SHP77 treated with DMSO at 0.1 percent for 48 hours (cell line): ENCODE measurements around the gene SORL1.

Source experiments
- DNase-seq: peaks from one replicate; lab custom pipeline; 2025; lab: John Stamatoyannopoulos, UW

SORL1 gene

GRCh38 chr11:121453589-121454299, 1.6 kb downstream of the SORL1 start:
- DNase-seq = no peak

GRCh38 chr11:121455115-121455514, 3.0 kb downstream of the SORL1 start:
- no peak for DNase-seq

DNA sequence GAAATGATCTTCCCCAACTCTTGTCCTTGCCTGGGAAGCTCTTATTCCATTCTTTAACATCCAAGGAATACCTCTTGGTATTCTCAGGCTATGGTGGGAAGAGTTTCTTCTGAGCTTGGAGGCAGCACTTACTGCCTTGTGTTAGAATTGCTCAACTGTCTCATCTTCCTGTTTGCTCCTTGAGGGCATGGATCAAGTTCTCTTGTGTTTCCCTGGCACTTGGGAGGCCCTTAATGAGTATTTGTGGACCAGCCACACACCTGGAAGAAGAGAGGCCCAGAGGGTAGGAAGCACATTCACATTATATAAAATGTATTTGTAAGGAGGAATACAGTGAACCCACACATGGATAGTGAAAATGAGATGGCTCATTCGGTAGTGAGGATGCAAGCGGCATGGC, 4.0 kb downstream of the SORL1 start:
- DNase-seq = no peak

DNA sequence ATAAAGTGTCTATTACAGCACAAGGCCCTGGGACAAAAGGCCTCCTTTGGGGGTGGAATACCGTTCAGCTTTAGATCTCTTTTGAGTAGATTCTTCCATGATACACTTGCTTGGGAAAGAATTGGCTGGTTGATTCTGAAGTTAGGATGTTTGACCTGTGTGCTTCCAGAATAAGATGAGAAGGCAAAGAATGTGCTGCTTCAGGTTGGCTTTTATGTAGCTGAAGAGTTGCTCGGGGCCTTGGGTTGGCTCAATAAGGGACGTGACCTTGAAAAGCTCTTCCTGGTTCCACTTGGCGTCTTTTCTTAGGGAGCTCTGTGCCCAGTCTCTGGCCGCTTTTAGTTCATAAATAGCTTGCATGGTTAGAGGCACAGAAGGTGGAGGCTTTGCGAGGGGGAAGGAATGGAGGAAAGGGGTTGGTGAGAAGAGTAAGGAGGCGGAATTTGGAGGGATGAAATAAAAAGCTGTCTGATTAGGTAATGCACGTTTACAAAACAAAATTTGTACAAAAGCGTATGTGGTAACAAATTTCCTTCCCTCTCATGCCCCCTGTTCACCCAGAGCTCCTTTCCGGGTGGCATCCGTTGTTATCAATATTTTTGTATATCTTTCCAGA, 4.8 kb downstream of the SORL1 start:
- DNase-seq = no peak

GRCh38 chr11:121458551-121458950, 6.4 kb downstream of the SORL1 start:
- DNase-seq = no peak

GRCh38 chr11:121459413-121460017, 7.4 kb downstream of the SORL1 start:
- DNase-seq = peak; percentile 5

DNA sequence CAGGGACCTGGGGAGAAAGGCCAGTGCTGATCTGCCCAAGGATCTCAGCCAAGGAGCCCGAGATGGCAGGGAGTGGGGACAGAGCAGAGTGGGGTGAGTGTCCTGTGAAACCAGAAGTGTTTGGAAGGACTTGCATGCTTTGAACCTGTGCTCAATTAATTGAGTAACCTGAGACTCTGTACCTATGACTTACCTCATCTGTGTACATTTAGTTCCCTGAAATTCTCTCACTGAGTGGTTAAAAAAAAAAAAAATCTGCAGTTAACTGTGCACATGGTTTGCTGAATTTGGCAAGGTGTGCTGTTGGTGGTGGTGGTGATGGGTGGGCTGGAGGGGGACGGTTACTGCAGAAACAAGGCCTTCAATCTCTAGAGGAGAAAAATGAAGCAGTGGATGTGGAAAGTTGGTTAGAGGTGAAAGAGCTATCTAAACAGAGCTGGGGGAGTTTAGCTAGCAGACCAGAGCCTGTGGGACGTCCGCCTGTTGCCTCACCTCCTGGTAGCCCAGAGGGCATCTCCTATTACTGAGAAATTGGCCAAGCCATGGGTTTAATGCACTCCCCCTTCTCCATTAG, 8.9 kb downstream of the SORL1 start:
- no peak for DNase-seq

DNA sequence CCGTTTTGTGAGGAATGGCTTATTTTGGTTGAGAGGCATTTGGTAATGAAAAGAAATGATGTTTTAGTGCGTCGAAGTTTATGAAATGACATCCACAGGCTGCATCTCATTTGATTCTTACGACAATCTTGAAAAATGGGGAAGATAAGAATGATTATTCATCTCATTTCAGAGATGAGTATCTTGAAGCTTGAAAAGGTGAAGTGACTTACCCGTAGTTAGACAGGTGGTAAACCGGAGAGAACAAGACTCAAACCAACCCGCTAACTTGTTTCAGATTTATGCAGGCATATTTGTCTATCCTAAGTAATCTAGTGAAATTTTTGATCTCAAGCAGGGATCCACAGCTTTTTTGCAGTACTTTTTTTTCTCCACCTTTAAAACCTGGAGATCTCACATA, 9.7 kb downstream of the SORL1 start:
- no peak for DNase-seq

GRCh38 chr11:121463689-121464335, 11.7 kb downstream of the SORL1 start:
- DNase-seq = no peak

DNA sequence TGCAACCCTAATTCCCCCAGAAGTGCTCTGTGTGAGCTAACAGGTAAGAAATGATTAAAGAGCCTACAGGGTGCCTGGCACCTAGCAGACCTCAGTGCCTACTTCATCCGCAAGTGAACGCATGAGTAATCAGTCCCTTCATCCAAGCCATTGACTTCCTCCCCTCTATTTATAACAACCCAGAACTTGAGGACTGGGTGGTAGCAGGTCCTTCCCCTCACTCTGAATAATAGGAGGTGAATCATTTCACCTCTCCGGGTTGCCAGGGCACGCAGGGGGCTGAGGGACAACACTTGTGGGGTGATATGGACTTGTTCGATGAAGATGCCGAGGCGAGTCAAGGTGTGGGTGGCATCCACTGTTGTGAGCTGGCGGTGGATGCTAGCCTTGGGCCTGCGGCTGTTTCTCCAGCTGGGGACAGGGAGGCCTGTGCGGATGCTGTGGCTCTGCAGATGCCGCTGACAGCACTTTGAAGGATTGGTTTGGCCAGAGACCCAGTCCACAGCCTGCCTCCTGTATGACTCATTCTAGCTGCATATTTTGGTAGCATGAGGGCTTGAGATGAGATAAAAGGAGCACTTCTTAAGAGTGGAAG, 12.3 kb downstream of the SORL1 start:
- DNase-seq = peak; percentile 53

GRCh38 chr11:121465709-121466062, 13.6 kb downstream of the SORL1 start:
- DNase-seq = peak; percentile 4

DNA sequence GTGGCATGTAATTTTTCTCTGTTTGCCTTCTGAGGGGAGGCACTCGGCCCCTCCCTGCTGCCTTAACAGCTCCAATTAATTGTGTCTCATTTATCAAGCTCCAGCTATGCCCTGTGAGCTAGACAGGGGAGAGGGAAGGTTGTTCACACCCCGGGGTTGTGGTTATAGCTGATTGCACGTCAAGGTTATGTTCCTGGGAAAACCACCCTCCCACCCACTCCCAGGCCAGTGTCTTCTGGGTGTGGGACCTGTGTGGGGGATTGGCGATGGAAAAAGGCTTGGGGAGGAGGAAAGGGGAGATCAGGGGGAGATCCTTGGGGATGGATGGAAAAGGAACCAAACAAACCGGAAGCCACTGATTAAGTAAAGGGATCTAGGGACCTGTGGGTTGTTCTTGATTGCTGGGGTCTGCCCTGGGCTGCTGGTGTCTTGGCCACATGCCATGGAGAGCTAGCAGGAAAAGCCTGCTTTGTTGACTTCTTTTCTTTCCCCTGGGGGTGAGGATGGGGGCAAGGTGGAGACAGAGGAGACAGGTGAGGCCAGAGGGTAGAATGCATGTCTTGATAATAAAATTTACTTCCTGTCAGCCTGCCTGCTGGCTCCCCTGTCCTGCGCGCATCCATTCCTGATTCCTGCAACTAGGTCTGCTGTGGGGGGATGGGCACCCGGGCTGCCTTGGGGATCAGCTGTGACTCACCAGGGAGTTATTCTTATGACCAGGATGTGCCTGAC, 14.1 kb downstream of the SORL1 start:
- DNase-seq = peak; percentile 49

DNA sequence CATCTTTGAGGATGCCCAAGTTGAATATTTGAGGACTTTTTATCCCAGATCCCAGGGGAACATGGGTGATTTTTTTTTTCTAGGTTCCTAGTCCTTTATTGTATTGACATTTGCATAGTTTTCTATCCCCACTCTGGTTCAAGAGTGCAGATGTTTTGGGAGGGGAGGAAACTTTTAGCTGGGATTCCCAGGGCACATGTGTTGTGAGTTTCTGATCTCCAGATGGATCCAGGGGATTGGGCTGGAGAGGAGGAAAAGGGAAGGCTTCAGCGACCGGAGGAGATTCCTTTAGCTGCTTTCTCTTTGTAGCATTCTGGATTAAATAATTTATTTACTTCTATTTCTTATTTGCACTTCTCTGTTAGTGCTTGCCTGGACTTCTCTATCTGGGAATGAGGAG, 15.4 kb downstream of the SORL1 start:
- DNase-seq = no peak

- DNase-seq = no peak
Observed at GRCh38 chr11:121467965-121468364, 15.9 kb downstream of the SORL1 start.

- no peak for DNase-seq
Observed at GRCh38 chr11:121469910-121470309, 17.8 kb downstream of the SORL1 start.

DNA sequence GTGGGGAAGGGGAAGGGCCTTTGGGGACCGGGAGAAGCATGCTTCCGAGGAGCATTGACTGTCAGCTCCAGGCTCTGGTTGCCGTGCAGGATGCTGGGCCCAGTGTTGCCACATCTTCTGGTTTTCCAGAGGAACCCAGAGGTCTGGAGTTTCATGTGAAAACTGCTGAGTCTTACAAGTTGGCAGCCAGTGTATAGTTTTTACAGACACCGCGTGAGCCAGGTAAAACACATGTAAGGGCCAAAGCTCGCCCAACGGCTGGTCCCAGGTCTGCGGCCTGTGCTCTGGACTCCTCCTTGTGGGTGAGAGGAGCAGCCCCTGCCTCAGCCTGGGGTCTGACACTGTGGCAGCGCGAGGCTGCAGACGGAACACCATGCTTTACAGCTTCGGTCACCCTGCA, 19.1 kb downstream of the SORL1 start:
- DNase-seq = no peak

- no peak for DNase-seq
Observed at GRCh38 chr11:121472312-121472711, 20.2 kb downstream of the SORL1 start.

GRCh38 chr11:121473064-121473777, 21.1 kb downstream of the SORL1 start:
- DNase-seq = no peak

DNA sequence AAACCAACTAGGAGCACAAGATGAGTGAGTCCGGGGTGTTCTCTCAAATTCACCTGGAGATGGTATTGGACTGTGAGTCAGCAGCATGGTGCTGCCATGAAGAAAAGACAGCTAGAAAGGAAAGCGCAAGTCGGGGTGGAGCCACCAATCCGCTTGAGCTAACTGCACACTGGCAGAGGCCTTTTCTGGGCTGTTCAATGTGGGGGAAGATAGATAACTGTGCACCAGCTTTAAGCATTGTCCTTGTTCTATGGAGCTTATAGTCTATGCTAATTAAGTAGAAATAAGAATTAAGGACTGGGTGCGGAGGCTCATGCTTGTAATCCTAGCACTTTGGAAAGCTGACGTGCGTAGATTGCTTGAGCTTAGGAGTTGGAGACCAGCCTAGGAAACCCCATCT, 22.6 kb downstream of the SORL1 start:
- DNase-seq = no peak

DNA sequence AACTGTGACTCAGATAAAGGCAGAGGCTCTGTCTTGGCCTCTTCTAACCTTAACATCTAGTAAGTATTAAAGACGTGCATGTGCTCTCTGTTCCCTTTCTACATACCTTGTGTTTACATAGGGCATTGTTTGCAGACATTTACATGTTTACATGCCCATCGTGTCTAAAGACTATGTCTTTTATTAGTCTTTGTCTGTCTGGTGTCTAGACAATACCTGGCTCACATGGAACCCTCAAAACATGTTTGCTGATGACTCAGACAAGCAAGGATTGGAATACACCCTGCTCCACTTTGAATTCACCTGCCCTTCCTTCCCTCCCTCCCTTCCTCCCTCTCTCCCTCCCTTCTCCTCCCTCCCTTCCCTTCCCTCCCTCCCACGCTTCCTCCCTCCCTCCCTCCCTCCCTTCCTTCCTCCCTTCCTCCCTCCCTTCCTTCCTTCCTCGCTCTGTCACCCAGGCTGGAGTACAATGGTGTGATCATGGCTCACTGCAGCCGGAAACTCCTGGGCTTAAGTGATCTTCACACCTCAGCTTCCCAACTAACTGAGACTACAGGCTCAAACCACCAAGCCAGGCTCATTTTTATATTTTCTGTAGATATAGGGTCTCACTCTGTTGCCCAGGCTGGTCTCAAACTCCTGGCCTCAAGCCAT, 24.4 kb downstream of the SORL1 start:
- peak; percentile 22 for DNase-seq
